Measurements from ENCODE around the gene IMP3. TPM values are rescaled to one million over a fixed set of nuclear protein-coding genes. Genes with fewer than 3 reads are reported as not detected.

Gene IMP3
- total and polyA plus RNA-seq, 9 of the 15 experiments (the other 6 are each of a cell fraction or from before 2014, with no cell fraction given), result 14.5 to 160 (median 74.4) TPM

DNA sequence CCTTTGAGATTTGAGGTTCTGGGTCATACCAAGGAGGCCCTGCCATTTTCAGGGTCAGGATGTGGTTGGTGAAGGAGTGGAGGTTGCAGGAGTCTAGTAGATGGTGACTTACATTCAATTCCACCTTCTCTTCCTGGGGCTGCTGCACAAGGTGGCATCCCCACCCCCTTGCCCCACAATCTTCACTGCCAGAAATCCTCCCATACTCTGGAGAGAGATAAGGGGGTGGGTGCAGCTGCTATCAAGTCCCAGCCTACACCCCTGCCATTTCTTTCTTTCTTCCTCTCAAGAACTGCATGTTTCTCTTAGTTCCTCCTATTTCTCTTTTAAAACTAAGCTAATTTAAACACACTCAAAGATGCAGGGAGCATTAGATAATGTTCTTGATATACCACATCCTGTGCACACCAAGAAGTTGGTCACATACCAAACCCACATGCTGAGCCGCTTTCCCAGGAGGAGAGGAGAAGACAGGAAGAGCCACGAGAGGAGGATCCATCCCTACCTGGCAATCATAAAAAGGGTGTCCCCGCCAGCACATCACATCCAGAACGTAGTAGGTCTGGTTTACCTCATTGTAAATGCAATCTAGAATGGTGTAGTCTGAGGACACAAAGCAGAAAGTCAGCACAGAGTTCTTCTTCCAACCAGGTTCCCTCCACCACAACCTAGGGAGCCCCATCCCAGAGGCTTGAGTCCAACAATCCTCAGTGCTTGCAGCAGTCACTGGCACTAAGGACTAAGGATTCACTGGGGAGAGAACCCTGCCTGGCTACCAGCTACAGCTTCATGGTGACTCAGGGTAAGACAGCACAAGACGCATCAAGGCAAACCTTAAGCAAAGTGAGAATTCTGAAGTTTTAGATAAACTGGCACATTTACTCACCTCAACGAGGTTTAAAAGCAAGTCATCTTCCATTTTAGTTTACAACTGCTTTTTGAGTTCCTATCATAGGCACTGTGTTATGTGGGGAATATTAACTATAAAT lies 33.0 kb downstream of the IMP3 start (continued):
- no peak for TF ChIP-seq RCOR1 (IDR thresholded peaks at IDR 0.05; ENCODE audit: borderline replicate concordance in 1 of 2, low read depth in 2 of 2, low read length in 2 of 2)
- no peak for TF ChIP-seq TGIF2 (CRISPR knock-in tag; IDR thresholded peaks at IDR 0.05)

DNA sequence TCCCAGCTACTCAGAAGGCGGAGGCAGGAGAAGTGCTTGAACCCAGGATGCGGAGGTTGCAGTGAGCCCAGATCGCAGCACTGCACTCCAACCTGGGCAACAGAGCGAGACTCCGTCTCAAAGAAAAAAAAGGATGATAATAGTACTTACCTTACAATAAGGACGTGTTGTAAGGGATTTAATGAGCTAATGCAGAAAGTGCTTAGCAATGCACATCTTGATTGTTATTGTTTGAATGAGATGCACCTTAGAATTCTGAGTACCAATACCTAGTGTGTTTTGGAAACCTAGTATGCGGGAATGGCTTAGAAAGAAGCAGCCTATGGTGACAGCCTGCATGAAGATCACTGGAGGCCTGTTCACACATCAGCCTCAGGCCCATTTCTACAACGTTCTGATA lies 34.0 kb downstream of the IMP3 start:
- in situ Hi-C loops (cut with MboI) (no loop called here), intact Hi-C loops (cut with micrococcal nuclease) (no loop called here)
- ATAC-seq, result no peak
- Histone ChIP-seq H3K79me2 (ENCODE audit: control insufficient read depth, insufficient read depth, low read length) (no peaks in the 10 kb centered on the region), H3K27ac (ENCODE audit: extremely low read depth, low read depth, low read length) (no peak overlapping the region; the same call in 2 of the 3 replicates), H3K9ac (ENCODE audit: insufficient read depth in 1 of 2, low read depth in 2 of 2, low read length in 2 of 2) (no peak overlapping the region), H2AFZ (ENCODE audit: low read depth, low read length) (no peak overlapping the region), H3K27me3 (ENCODE audit: control insufficient read depth in 2 of 2, insufficient read depth in 2 of 2, low read length in 2 of 2) (no peaks in the 10 kb centered on the region), H3K4me2 (ENCODE audit: insufficient read depth, low read length) (no peak overlapping the region), H3K9me1 (ENCODE audit: control insufficient read depth, insufficient read depth, low read length) (no peaks in the 10 kb centered on the region), H3K4me3 (no peak overlapping the region), H3K4me1 (replicated peaks in 1 of 2; ENCODE audit: control insufficient read depth in 2 of 2, insufficient read depth in 2 of 2, low read length in 2 of 2) (peaks cover 5 to 17% of the 10 kb centered on the region in 2 experiments; a peak in 3 of 5 replicates), H4K20me1 (replicated peaks; ENCODE audit: control insufficient read depth, insufficient read depth, low read length) (no peaks in the 10 kb centered on the region), H3K36me3 (ENCODE audit: control insufficient read depth, insufficient read depth, low read length) (peaks cover 73% of the 10 kb centered on the region), H3K9me3 (replicated peaks; ENCODE audit: control insufficient read depth, insufficient read depth, low read depth, low read length) (no peaks in the 10 kb centered on the region)
- peak; percentile 31; the same call in 1 of the 2 replicates for TF ChIP-seq ZNF316 (IDR thresholded peaks at IDR 0.05)
- no peak for TF ChIP-seq JUND (IDR thresholded peaks at IDR 0.05; ENCODE audit: borderline replicate concordance, low read depth, low read length)
- no peak for TF ChIP-seq JUND (tag; IDR thresholded peaks at IDR 0.05; ENCODE audit: borderline replicate concordance, low read depth, low read length)
- BruUV-seq (replicated peaks), result no TSS peak
- ChIA-PET POLR2A (interaction anchor here (0.8 kb wide), 1 partner anchor 9 kb away, joined by 5 read pairs; no protein-coding TSS in a partner anchor), CTCF (ENCODE audit: low intra/inter-chr PET ratio) (no interaction called here)
- no peak for DNase-seq (ENCODE audit: extremely low read depth in 1 of 4, low spot score in 3 of 4)
- no peak for FAIRE-seq
- WGBS (ENCODE audit: insufficient coverage, low coverage, missing lambda C conversion rate), result 80% methylated on average over 6 of the region's 8 CpGs
